D341Med (cell line): ENCODE measurements around the gene CYP2C9.
"Not testable (repeated sequence)": the region's sequence is repeated elsewhere in the genome, so short reads cannot be mapped to it uniquely, and the experiment has no call there.

ENCODE experiments used
- DNase-seq: peaks from one replicate; pipeline ENCODE4 v3.0.0; 2012; ENCODE audit warnings: low spot score

Gene CYP2C9

GRCh38 chr10:94938383-94938782, at the start of gene CYP2C9:
Gene CYP2C9 (plus strand): TSS chr10:94938658. CDS start chr10:94938683, 25 bp downstream.
- no peak for DNase-seq

- no peak for DNase-seq
These were observed 49.3 kb upstream of the CYP2C9 start for GRCh38 chr10:94889123-94889522.

- no peak for DNase-seq
These were observed 48.0 kb upstream of the CYP2C9 start for GRCh38 chr10:94890264-94891022.

- not testable (repeated sequence) for DNase-seq
These were observed 40.0 kb upstream of the CYP2C9 start for GRCh38 chr10:94898414-94898813.

- DNase-seq, result no peak
These were observed 36.4 kb upstream of the CYP2C9 start for GRCh38 chr10:94902080-94902479.

- no peak for DNase-seq
These were observed 35.9 kb upstream of the CYP2C9 start for GRCh38 chr10:94902570-94902969.

GRCh38 chr10:94904506-94905148, 33.8 kb upstream of the CYP2C9 start:
- DNase-seq, result not testable (repeated sequence)

GRCh38 chr10:94916423-94916822, 22.0 kb upstream of the CYP2C9 start:
- no peak for DNase-seq

GRCh38 chr10:94936721-94937120, 1.7 kb upstream of the CYP2C9 start:
- no peak for DNase-seq

GRCh38 chr10:94943432-94944103, 5.1 kb downstream of the CYP2C9 start:
- DNase-seq, result not testable (repeated sequence)

- DNase-seq, result not testable (repeated sequence)
These were observed 7.7 kb downstream of the CYP2C9 start for GRCh38 chr10:94946181-94946580.

GRCh38 chr10:94963901-94964300, 25.4 kb downstream of the CYP2C9 start:
- DNase-seq, result peak; percentile 24

- DNase-seq, result no peak
These were observed 45.1 kb downstream of the CYP2C9 start for GRCh38 chr10:94983555-94983954.

GRCh38 chr10:94989192-94989591, 50.7 kb downstream of the CYP2C9 start:
- DNase-seq, result no peak

- DNase-seq, result no peak
These were observed 52.9 kb downstream of the CYP2C9 start for GRCh38 chr10:94991243-94991888.

GRCh38 chr10:94992811-94993210, 54.4 kb downstream of the CYP2C9 start:
- no peak for DNase-seq

- DNase-seq, result no peak
These were observed 59.3 kb downstream of the CYP2C9 start for GRCh38 chr10:94997741-94998174.

- DNase-seq, result no peak
These were observed 88.0 kb downstream of the CYP2C9 start for GRCh38 chr10:95026461-95026860.

- DNase-seq, result no peak
These were observed 93.2 kb downstream of the CYP2C9 start for GRCh38 chr10:95031656-95032055.

GRCh38 chr10:95034401-95034800, 95.9 kb downstream of the CYP2C9 start:
- no peak for DNase-seq

GRCh38 chr10:95035332-95036295, 97.2 kb downstream of the CYP2C9 start:
- DNase-seq, result no peak
